Common myeloid progenitor, CD34-positive (primary cell): ENCODE results near the gene AFP. TPM values are rescaled to one million over a fixed set of nuclear protein-coding genes. Genes with fewer than 3 reads are reported as not detected.
"Not testable (repeated sequence)": the region's sequence is repeated elsewhere in the genome, so short reads cannot be mapped to it uniquely, and the experiment has no call there.

Experiments
- CTCF ChIA-PET: fragments of 350-600 bp; sonication (Branson Sonifier 250); formaldehyde crosslinking; loops from one replicate; lab custom pipeline; 2021; ENCODE audit warnings: antibody characterized with exemption; lab: Charles Lee
- POLR2A ChIA-PET: fragments of 350-600 bp; sonication (Branson Sonifier 250); formaldehyde crosslinking; loops from one replicate; lab custom pipeline; 2021; ENCODE audit warnings: antibody characterized with exemption; lab: Charles Lee
- DNase-seq, 3 donors: peaks; one replicate each; pipeline versions ENCODE4 v3.0.0 to v3.0.0-alpha.2; 2013
- H3K27ac ChIP-seq, 2 experiments: 1 replicate in 1 of 2; 2 replicates in 1 of 2; pipeline ENCODE4 v1.7.0; 2013; ENCODE audit warnings: inconsistent platforms in 2 of 2, low read length in 2 of 2, mild to moderate bottlenecking in 2 of 2, low read depth in 1 of 2, moderate library complexity in 1 of 2; ENCODE audit not compliant: severe bottlenecking in 2 of 2, insufficient read depth in 1 of 2, poor library complexity in 1 of 2
- H3K27me3 ChIP-seq, 5 experiments: replicated peaks in 2 of 5; 1 replicate in 3 of 5; 2 replicates in 2 of 5; pipeline versions ENCODE4 v1.6.1 to v1.7.0; 2013; ENCODE audit warnings: low read length in 4 of 5, mild to moderate bottlenecking in 2 of 5, moderate library complexity in 2 of 5, inconsistent platforms in 1 of 5; ENCODE audit not compliant: insufficient read depth in 5 of 5, control insufficient read depth in 4 of 5
- H3K36me3 ChIP-seq, 4 experiments: 1 replicate in 2 of 4; 2 replicates in 2 of 4; pipeline versions ENCODE4 v1.6.1 to v1.7.0; 2013; ENCODE audit warnings: low read length in 3 of 4, control low read depth in 1 of 4, mild to moderate bottlenecking in 1 of 4; ENCODE audit not compliant: control insufficient read depth in 4 of 4, insufficient read depth in 4 of 4
- H3K4me1 ChIP-seq, 4 experiments: 1 replicate in 3 of 4; 2 replicates in 1 of 4; pipeline versions ENCODE4 v1.6.1 to v1.7.1; 2013; ENCODE audit warnings: low read length in 3 of 4, mild to moderate bottlenecking in 3 of 4, control low read depth in 1 of 4, inconsistent platforms in 1 of 4, moderate library complexity in 1 of 4; ENCODE audit not compliant: control insufficient read depth in 4 of 4, insufficient read depth in 4 of 4; ENCODE audit errors: control extremely low read depth in 1 of 4
- H3K4me3 ChIP-seq, 7 experiments: 1 replicate in 4 of 7; 2 replicates in 3 of 7; pipeline versions ENCODE4 v1.5.1 to v1.7.0; 2013; ENCODE audit warnings: mild to moderate bottlenecking in 7 of 7, low read length in 6 of 7, moderate library complexity in 6 of 7, inconsistent platforms in 2 of 7, low read depth in 2 of 7, control low read depth in 1 of 7; ENCODE audit not compliant: insufficient read depth in 4 of 7, control insufficient read depth in 1 of 7; ENCODE audit errors: extremely low read depth in 1 of 7
- H3K9me3 ChIP-seq, 5 experiments: 1 replicate in 4 of 5; 2 replicates in 1 of 5; pipeline versions ENCODE4 v1.6.1 to v1.7.1; 2013; ENCODE audit warnings: low read length in 4 of 5, mild to moderate bottlenecking in 2 of 5, inconsistent platforms in 1 of 5, low read depth in 1 of 5, moderate library complexity in 1 of 5; ENCODE audit not compliant: control insufficient read depth in 4 of 5, insufficient read depth in 2 of 5; ENCODE audit errors: control extremely low read depth in 1 of 5
- WGBS: methylation state at CpG from one replicate; pipeline ENCODE4 v1.1.5; 2013; ENCODE audit not compliant: insufficient coverage; 5-methylcytosine and 5-hydroxymethylcytosine counted together
- polyA plus RNA-seq: library from polyadenylated mRNA; unstranded; fragments of 120-200 nt; gene quantifications from one replicate; pipeline ENCODE4 v1.2.1, GENCODE V29; 2013

Gene AFP
- polyA plus RNA-seq, result not detected

GRCh38 chr4:73435984-73436383 lies at the start of gene AFP:
Gene AFP (plus strand): TSS chr4:73436221. CDS start chr4:73436263, 42 bp downstream.
- no peaks in the 10 kb centered on the region for H3K4me1 ChIP-seq
- no peak for DNase-seq
- ChIA-PET POLR2A (no interaction called here), CTCF (interaction anchor here (1.5 kb wide), 1 partner anchor 21 kb away, joined by 3 read pairs; no protein-coding TSS in a partner anchor)
- no peaks in the 10 kb centered on the region for H3K27me3 ChIP-seq
- H3K27ac ChIP-seq, result no peak within 1 kb of the TSS
- no CpG with 5 or more reads among the region's 1 CpG for WGBS
- H3K36me3 ChIP-seq, result no peaks in the 10 kb centered on the region
- no peak within 1 kb of the TSS for H3K4me3 ChIP-seq
- H3K9me3 ChIP-seq, result no peaks in the 10 kb centered on the region

GRCh38 chr4:73387552-73387951 lies 48.5 kb upstream of the AFP start:
- Histone ChIP-seq H3K27me3 (no peaks in the 10 kb centered on the region), H3K4me1 (no peaks in the 10 kb centered on the region), H3K9me3 (no peaks in the 10 kb centered on the region), H3K36me3 (no peaks in the 10 kb centered on the region), H3K4me3 (no peak overlapping the region), H3K27ac (no peak overlapping the region)
- POLR2A ChIA-PET, result no interaction called here
- CTCF ChIA-PET, result no interaction called here
- DNase-seq, result no peak

- no peaks in the 10 kb centered on the region for H3K9me3 ChIP-seq
- no peak overlapping the region for H3K4me3 ChIP-seq
- H3K27me3 ChIP-seq, result no peaks in the 10 kb centered on the region
- DNase-seq, result no peak
- ChIA-PET CTCF (no interaction called here), POLR2A (no interaction called here)
- H3K4me1 ChIP-seq, result no peaks in the 10 kb centered on the region
- H3K27ac ChIP-seq, result no peak overlapping the region
- WGBS, result no CpG with 5 or more reads among the region's 1 CpG
- H3K36me3 ChIP-seq, result no peaks in the 10 kb centered on the region
These were observed 47.1 kb upstream of the AFP start for GRCh38 chr4:73388887-73389286.

GRCh38 chr4:73389663-73390062 lies 46.4 kb upstream of the AFP start:
- H3K4me3 ChIP-seq, H3K36me3 ChIP-seq, POLR2A ChIA-PET, DNase-seq, H3K4me1 ChIP-seq, H3K9me3 ChIP-seq, H3K27me3 ChIP-seq, CTCF ChIA-PET, H3K27ac ChIP-seq: not testable (repeated sequence)
- no CpG with 5 or more reads among the region's 2 CpGs for WGBS

GRCh38 chr4:73391774-73392173 lies 44.2 kb upstream of the AFP start:
- CTCF ChIA-PET, result no interaction called here

GRCh38 chr4:73392936-73393335 lies 43.1 kb upstream of the AFP start:
- ChIA-PET CTCF (no interaction called here), POLR2A (no interaction called here)
- 100% methylated on average over 2 of the region's 2 CpGs for WGBS
- Histone ChIP-seq H3K36me3 (no peaks in the 10 kb centered on the region), H3K27me3 (no peaks in the 10 kb centered on the region), H3K4me3 (no peak overlapping the region), H3K27ac (no peak overlapping the region), H3K9me3 (no peaks in the 10 kb centered on the region), H3K4me1 (no peaks in the 10 kb centered on the region)
- no peak for DNase-seq

More at GRCh38 chr4:73391774-73392173, 44.2 kb upstream of the AFP start:
- Histone ChIP-seq H3K9me3 (no peaks in the 10 kb centered on the region), H3K4me1 (no peaks in the 10 kb centered on the region), H3K27me3 (no peaks in the 10 kb centered on the region), H3K36me3 (no peaks in the 10 kb centered on the region), H3K4me3 (no peak overlapping the region), H3K27ac (no peak overlapping the region)
- POLR2A ChIA-PET, result no interaction called here
- no peak for DNase-seq

- Histone ChIP-seq H3K36me3 (no peaks in the 10 kb centered on the region), H3K4me3 (no peak overlapping the region), H3K27ac (no peak overlapping the region), H3K27me3 (no peaks in the 10 kb centered on the region), H3K4me1 (no peaks in the 10 kb centered on the region), H3K9me3 (no peaks in the 10 kb centered on the region)
- 100% methylated on average over 1 of the region's 1 CpG for WGBS
- DNase-seq, result no peak
- ChIA-PET CTCF (no interaction called here), POLR2A (no interaction called here)
These were observed 39.7 kb upstream of the AFP start for GRCh38 chr4:73396304-73396703.
